ENCODE data around the gene TGFBR3.

The TGFBR3 gene

GRCh38 chr1:91708691-91709090, 177.3 kb downstream of the TGFBR3 start:
- H2AFZ ChIP-seq (ENCODE audit: low read depth), result no peak overlapping the region
- no peak overlapping the region for H3K9ac ChIP-seq
- no peak overlapping the region for H3K4me3 ChIP-seq (IDR thresholded peaks at IDR 0.05; ENCODE audit: insufficient read depth, low read depth, low read length)

GRCh38 chr1:91707890-91708218, 178.1 kb downstream of the TGFBR3 start:
- H3K4me1 ChIP-seq (ENCODE audit: low read depth, poor library complexity, severe bottlenecking), result no peaks in the 10 kb centered on the region
- no peak overlapping the region for H2AFZ ChIP-seq (ENCODE audit: low read depth)
- no peak for TF ChIP-seq CTCF (conservative IDR thresholded peaks at IDR 0.05; ENCODE audit: low read depth, low read length)
- H3K27ac ChIP-seq, result no peak overlapping the region
- no peaks in the 10 kb centered on the region for H3K36me3 ChIP-seq (ENCODE audit: insufficient read depth)
- H3K27me3 ChIP-seq (ENCODE audit: insufficient read depth, low read depth), result no peaks in the 10 kb centered on the region
- H3K9ac ChIP-seq, result no peak overlapping the region
- no peaks in the 10 kb centered on the region for H4K20me1 ChIP-seq (ENCODE audit: insufficient read depth)
- H3K4me2 ChIP-seq, result no peak overlapping the region
- H3K79me2 ChIP-seq (ENCODE audit: insufficient read depth, low read depth), result no peaks in the 10 kb centered on the region
- no peak overlapping the region for H3K4me3 ChIP-seq (IDR thresholded peaks at IDR 0.05; ENCODE audit: insufficient read depth, low read depth, low read length)

More at GRCh38 chr1:91708691-91709090, 177.3 kb downstream of the TGFBR3 start:
- H3K79me2 ChIP-seq (ENCODE audit: insufficient read depth, low read depth), result no peaks in the 10 kb centered on the region
- no peaks in the 10 kb centered on the region for H3K27me3 ChIP-seq (ENCODE audit: insufficient read depth, low read depth)
- no peak for TF ChIP-seq CTCF (conservative IDR thresholded peaks at IDR 0.05; ENCODE audit: low read depth, low read length)
- H4K20me1 ChIP-seq (ENCODE audit: insufficient read depth), result no peaks in the 10 kb centered on the region
- no peaks in the 10 kb centered on the region for H3K36me3 ChIP-seq (ENCODE audit: insufficient read depth)
- no peak overlapping the region for H3K4me2 ChIP-seq
- no peaks in the 10 kb centered on the region for H3K4me1 ChIP-seq (ENCODE audit: low read depth, poor library complexity, severe bottlenecking)
- no peak overlapping the region for H3K27ac ChIP-seq

- H4K20me1 ChIP-seq (ENCODE audit: insufficient read depth), result no peaks in the 10 kb centered on the region
- H3K36me3 ChIP-seq (ENCODE audit: insufficient read depth), result no peaks in the 10 kb centered on the region
- no peaks in the 10 kb centered on the region for H3K79me2 ChIP-seq (ENCODE audit: insufficient read depth, low read depth)
- no peak overlapping the region for H3K27ac ChIP-seq
- H3K27me3 ChIP-seq (ENCODE audit: insufficient read depth, low read depth), result no peaks in the 10 kb centered on the region
- H3K9ac ChIP-seq, result no peak overlapping the region
- no peak overlapping the region for H3K4me3 ChIP-seq (IDR thresholded peaks at IDR 0.05; ENCODE audit: insufficient read depth, low read depth, low read length)
- no peaks in the 10 kb centered on the region for H3K4me1 ChIP-seq (ENCODE audit: low read depth, poor library complexity, severe bottlenecking)
- TF ChIP-seq CTCF (conservative IDR thresholded peaks at IDR 0.05; ENCODE audit: low read depth, low read length), result no peak
- no peak overlapping the region for H3K4me2 ChIP-seq
- no peak overlapping the region for H2AFZ ChIP-seq (ENCODE audit: low read depth)
These were observed 178.6 kb downstream of the TGFBR3 start for GRCh38 chr1:91707114-91707889.

- no peaks in the 10 kb centered on the region for H3K36me3 ChIP-seq (ENCODE audit: insufficient read depth)
- no peak overlapping the region for H3K4me3 ChIP-seq (IDR thresholded peaks at IDR 0.05; ENCODE audit: insufficient read depth, low read depth, low read length)
- H3K79me2 ChIP-seq (ENCODE audit: insufficient read depth, low read depth), result no peaks in the 10 kb centered on the region
- no peaks in the 10 kb centered on the region for H3K27me3 ChIP-seq (ENCODE audit: insufficient read depth, low read depth)
- H4K20me1 ChIP-seq (ENCODE audit: insufficient read depth), result no peaks in the 10 kb centered on the region
- TF ChIP-seq CTCF (conservative IDR thresholded peaks at IDR 0.05; ENCODE audit: low read depth, low read length), result no peak
- H2AFZ ChIP-seq (ENCODE audit: low read depth), result no peak overlapping the region
- H3K27ac ChIP-seq, result no peak overlapping the region
- no peaks in the 10 kb centered on the region for H3K4me1 ChIP-seq (ENCODE audit: low read depth, poor library complexity, severe bottlenecking)
- H3K4me2 ChIP-seq, result no peak overlapping the region
- H3K9ac ChIP-seq, result no peak overlapping the region
These were observed 179.6 kb downstream of the TGFBR3 start for GRCh38 chr1:91706140-91706957.
